Fibroblast of peridontal ligament (primary cell): ENCODE measurements around the gene PHF3.
"Not testable (repeated sequence)": the region's sequence is repeated elsewhere in the genome, so short reads cannot be mapped to it uniquely, and the experiment has no call there.

Source experiments
- DNase-seq: peaks from one replicate; pipeline ENCODE4 v3.0.0-alpha.2; 2010; ENCODE audit errors: extremely low read depth

Gene PHF3

DNA sequence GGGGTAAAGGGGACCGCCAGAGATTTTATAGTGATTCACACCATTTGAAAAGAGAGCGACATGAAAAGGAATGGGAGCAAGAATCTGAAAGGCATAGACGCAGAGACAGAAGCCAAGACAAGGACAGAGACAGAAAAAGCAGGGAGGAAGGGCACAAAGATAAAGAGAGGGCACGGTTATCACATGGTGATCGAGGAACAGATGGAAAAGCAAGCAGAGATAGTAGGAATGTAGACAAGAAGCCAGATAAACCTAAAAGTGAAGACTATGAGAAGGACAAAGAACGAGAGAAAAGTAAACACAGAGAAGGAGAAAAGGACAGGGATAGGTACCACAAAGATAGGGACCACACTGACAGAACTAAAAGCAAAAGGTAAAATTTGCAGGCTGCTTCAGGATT, 77.7 kb downstream of the PHF3 start:
- DNase-seq: no peak

DNA sequence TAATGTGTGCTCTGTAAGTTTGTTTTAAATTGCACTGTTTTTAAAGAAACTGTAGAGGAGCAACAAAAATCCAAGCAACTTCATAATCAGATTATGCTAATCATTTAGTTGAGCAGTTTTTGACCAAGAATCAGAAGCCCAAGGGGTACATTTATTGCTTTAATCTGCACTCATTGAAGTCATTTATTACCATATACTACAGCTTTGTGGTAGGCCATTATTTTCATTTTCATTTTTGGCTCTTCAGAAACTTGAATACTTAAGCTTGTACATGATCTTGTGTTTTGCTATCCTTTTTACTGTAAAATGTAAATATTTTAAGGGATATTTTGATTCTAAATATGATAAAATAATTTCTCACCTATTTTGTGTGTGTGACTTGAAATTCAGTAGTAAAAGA, 78.5 kb downstream of the PHF3 start:
- DNase-seq: no peak

DNA sequence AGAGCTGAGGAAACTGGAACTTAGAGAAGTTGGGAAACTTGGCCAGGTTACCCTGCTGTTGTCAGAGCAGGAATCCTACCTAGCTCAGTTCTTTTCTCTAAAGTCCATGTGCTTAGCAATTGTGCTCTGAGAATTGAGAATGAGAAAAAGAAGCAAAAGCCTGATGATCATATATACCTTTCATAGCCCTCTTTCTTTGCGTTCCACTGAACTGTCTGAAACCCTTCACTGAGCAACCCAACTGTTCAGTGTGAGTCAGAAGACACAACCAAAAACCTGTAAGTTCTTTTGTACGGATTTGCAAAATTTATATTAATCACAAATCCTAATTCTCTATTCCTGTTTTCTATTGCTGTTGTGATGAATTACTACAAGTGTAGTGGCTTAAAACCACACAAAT, 80.6 kb downstream of the PHF3 start:
- DNase-seq: no peak

DNA sequence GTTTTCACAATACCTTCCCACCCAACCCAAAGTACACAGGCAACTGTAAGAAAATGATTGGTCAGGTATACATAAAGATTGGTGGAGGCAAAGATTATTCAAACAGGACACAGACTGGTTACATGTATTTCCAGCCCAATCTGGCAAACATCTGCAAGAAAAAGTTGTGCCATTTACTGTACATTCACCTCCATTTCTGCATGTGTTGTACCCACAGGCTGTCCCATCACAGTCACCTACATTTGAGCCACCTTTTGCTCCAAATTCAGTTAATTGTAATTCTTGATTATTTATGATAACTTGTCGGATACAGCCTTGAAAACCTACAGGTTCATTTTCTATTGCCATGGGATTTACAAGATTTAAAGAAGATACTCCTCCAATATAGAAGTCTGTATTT, 85.6 kb downstream of the PHF3 start:
- no peak for DNase-seq

DNA sequence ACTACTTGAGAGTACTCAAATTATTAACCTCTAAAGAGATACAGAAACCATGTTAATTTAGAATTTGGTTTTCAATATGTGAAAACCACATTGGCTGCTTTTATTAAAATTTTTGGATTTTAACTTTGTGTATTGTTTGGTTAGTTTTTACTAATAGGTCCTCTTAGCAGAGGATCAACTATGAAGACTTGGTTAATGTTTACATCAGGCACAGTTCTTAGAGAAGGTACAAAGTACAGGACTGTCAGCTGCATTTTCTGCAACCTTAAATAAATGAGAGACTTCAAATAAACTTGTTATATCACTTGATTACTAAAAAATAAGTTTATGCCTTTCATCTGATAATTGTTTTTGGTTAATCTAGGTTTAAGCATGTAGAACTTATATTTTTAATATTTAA, 89.1 kb downstream of the PHF3 start:
- DNase-seq: no peak

DNA sequence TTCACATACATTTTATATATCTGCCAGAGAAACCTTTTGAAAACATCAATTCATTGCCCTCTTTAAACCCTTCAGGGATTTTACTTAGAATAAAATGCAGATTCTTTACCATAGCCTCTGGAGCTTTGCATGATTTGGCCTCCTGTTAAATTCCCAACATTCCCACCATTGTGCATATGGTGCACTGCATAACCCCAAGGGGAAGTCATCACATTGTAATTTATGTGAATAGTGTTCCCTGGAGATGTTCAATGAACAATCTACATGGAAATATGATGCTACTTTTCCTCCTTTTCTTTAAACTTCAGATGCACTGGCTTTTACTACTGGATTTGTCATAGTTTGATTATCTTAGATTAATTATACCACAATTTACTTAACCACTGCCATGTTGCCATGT, 94.7 kb downstream of the PHF3 start:
- peak; percentile 17 for DNase-seq

DNA sequence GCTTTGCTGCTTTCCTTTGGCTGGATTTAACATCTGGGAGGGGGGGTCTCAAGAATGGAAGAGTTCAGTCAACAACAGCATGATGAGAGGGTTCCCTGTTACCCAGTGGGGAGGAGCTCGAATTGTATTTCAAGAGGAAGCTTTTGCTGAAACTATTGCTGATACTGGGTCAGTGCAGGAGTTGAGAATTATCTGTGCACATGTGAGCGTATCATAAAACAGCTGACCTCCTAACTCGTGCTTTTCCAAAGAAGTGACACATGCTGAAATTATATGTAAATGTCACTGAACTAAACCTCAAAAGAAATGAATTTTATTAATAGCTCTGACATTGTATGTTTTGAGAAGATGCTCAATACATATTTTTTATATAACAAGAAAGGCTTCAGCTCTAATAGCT, 96.3 kb downstream of the PHF3 start:
- DNase-seq: no peak

DNA sequence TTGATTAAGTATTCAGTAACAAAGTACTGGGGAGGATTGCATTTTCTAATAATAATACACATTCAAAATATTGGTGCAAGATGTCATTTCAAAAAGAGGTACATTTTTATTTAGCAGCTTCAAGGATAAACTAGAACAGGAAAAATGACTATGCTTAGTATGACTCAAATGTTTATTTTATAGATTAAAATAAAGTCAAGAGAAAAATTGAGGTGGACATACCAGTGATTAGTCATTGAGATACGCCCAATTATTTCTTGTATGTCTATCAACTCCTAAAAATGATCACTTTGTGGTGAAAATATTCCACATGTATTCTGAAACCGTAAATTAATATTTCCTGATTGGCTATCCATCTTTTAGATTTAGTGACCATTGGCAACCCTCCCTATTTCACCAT, 96.7 kb downstream of the PHF3 start:
- DNase-seq: peak; percentile 10

DNA sequence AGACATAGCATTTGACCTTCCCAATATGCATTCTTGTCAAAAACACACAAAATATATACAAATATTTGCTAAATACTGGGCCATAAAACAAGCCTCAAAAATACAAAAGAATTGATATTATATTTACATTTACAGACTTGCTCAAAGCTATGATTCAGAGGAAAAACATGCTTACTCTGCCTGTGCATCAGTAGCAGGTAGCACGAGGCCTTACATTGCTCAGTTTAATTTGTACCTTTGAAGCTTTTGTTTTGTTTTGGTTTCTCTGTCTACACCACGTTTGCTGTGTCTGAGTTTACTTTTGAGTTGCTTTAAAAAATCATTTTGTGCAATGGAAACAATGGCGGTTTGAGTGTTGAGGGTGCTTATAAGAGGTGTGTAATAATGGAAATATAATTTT, 99.3 kb downstream of the PHF3 start:
- DNase-seq: no peak

DNA sequence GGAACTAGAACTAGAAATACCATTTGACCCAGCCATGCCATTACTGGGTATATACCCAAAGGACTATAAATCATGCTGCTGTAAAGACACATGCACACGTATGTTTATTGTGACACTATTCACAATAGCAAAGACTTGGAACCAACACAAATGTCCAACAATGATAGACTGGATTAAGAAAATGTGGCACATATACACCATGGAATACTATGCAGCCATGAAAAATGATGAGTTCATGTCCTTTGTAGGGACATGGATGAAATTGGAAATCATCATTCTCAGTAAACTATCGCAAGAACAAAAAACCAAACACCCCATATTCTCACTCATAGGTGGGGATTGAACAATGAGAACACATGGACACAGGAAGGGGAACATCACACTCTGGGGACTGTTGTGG, 102.6 kb downstream of the PHF3 start:
- not testable (repeated sequence) for DNase-seq

DNA sequence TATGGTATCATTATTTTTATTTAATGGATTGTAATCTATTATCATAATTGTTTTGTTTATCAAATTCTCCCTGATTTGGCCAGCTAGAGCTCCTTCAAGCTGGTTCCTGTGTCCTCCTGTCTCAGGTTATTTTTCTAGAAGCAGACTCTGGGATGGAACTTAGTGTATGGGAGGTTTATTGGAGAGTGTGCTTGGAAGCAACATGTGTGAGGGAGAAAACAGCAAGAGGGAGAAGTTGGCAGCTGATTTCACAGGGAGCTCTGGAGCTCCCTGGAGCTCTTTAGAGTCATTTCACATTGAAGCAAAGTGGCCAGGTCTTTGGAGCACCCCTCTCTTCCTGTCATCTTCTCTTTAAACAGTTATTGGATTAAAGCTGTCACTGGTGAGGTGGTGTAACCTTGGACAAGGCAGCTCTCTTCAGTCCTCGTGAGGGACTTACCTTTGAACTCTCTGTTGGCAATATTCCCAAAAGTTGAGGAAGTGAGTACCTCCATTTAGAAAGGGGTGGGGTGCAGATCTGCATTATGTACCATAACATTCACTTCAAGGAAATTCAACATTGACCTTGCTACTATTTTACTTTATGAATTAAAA, 103.6 kb downstream of the PHF3 start:
- no peak for DNase-seq

DNA sequence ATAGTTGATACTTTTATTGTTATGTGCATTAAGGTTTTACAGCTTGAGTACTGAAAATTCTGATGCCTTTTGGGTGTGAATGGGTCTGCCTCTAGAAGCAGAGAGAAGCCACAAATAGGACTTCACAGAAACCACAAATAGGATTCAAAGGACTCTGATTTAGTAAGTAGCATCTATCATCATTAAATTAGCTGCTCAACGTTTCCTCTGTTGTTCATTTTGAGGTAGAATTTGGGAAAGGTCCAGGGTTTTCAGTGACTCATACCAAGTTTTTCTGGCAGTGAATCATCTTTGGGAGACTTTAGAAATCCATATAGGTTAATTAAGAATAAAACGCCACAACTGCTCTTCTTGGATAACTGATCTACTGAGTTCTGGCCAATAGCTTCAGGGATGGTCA, 105.1 kb downstream of the PHF3 start:
- peak; percentile 76 for DNase-seq

DNA sequence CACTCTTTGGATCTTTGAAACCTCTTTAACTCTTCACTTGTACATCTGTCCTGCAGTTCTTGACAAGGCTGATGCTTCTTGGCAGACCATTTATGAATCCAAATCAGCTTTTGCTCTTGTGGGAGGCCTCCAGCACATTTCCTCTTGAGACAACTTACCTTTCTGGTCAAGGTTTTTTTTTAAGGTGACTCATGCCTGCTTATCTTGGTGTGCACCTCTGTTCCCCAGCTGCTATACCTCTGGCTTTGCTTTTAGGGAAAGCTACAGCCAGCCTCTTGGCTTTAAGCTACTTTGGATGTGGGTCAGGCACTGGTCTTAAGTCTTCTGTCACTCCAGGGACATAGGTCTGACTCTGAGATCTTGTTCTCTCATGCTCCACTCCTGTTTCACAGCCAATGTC, 106.5 kb downstream of the PHF3 start:
- DNase-seq: no peak

DNA sequence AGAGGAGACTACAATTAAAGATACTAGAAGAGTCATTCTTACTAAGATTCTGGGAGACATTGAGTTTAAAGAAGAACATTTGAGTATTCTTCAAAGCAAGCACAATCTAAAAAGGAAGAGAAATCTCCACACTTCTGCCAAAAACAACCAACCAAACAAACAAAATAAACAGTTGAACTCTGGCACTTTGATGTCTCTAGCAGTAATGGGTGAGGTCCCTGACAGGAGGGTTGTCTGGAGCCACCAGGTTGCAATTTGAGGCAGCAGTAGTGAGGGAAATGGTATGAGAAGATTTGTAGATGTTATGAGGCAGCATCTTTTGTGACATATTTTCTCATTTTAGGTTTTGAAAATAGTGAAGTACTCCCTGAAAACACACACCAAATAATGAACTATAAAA, 108.1 kb downstream of the PHF3 start:
- no peak for DNase-seq

DNA sequence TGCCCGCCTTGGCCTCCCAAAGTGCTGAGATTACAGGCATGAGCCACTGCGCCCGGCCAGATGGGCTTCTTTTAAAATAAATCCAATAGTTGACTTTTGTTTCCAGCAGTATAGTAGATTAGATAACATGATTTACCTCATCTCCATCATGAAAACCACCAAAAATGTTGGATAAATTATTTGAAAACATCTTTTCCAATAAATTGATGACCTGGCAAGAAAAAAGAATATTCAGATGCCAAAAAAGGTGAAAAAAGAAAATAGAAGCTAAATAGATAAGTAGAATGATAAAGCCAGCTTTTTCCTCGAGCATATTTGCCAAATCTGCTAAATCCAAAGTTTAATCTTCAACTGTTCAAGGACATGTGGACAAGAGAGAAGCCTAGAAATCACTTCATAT, 109.2 kb downstream of the PHF3 start:
- no peak for DNase-seq

DNA sequence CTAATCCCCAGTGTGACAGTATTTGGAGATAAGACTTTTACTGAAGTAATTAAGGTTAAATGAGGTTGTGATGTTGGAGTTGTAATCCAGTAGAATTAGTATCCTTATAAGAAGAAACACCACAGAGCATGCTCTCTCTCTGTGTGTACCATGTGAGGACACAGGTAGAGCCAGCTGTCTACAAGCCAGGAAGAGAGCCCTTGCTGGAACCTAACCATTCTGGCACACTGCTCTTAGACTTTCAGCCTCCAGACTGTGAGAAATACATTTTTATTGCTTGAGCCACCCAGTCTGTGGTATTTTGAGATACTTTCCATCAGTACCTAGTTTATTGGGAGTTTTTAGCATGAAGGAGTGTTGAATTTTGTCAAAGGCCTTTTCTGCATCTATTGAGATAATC, 110.2 kb downstream of the PHF3 start:
- DNase-seq: no peak

DNA sequence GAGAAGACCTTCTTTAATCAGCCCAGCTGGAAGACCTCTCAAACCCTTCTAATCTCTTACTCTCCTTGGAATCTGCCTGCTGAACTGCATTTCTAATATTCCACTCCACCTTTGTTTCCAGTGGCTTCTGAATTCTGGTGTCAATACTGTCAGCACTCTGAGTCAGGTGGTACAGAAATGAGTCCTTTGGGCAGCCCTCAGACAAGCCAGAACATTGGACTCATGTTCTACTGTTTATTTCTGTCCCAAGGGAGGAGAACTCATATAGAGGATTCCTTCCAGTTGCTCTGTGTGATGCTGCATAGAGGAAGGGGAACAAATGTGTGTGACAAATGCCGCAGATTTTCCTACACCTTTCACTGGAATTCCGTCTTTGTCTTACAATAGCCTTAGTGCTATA, 114.8 kb downstream of the PHF3 start:
- DNase-seq: no peak

DNA sequence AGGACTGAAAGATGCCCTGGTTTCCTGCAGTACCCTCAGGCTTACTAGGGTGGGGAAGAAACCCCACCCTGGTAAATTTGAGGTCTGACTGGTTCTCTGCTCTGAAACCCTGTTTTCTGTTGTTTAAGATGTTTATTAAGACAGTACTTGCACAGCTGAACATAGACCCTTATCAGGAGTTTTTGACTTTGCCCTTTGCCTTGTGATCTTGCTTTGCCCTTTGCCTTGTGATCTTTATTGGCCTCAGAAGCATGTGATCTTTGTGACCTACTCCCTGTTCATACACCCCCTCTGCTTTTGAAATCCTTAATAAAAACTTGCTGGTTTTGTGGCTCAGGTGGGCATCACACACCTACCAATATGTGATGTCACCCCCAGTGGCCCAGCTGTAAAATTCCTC, 121.7 kb downstream of the PHF3 start:
- DNase-seq: not testable (repeated sequence)

DNA sequence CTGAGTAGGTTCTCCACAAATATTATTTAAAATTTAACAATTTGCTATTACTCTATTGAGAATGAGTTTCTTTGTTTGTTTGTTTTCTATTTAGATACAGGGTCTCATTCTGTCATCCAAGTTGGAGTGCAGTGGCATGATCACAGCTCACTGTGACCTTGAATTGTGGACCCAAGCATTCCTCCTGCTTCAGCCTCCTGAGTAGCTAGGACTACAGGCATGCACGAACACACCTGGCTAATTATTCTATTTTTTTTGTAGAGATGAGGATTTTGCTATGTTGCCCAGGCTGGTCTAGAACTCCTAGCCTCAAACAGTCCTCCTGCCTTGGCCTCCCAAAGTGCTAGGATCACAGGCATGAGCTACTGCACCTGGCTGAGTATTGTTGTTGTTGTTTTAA, 122.2 kb downstream of the PHF3 start:
- DNase-seq: no peak

DNA sequence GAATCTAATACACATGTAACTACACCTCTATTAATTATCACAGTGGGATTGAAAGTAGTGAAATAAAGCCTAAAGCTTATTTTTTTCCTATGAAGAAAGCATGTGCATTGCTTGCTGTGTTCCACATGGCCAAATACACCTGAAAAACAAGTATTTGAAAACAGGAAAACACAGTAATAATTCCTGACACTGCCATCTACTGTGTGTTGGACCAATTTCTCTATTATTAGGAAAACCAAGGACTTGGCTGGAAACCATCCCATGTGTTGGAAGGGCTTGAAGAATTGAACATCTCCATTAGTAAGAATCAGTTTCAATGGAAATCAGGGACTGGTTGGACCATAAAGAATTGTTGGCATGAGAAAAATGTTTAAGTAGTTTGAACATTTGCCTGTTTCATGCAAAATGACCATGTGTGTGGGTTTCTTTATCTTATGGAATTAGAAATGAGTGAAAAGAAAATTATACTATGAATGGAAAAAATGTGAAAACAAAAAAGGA, 124.1 kb downstream of the PHF3 start:
- DNase-seq: no peak

DNA sequence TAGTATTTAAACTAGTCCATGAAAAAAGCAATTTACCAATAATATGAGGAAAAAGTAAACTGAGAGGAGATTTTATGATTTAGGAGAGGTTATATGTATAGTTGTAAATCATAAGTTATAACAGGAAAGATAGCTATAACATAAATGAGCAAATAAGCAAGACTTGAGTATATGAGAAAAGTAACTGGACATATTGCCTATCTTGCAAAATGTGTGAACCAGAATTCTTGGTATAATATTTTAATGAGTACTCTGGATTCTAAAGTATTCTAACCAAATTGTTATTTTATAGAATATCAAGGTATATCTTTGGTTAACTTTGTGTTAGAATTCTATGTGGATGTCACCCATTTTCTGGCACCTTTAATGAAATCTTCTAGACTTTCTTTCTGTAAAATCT, 124.6 kb downstream of the PHF3 start:
- no peak for DNase-seq

DNA sequence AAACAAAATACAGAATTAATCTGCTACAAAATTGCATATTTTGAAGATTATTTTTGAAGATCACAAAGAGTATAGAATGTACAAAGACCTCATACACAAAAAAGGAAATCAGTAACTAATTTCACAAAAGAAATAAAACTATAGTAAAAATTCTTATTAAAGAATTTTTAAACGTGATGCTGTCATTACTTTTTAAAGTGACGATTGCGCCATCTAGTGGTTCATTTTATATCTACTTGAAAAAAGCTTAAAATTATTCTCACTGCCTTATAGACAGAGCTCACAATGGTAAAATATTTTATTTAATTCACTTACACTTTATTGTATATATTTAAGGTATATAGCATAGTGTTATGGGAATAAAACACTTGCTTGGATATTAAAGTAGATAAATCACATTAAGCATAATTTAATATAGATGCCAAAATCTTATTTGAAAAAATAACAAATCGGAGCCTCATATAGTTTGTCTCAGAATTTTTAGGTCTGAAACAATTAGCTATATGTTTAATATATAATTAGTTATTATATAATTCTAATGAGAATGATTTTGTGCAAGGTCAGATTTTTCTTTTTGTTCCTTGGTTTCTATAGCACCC, 128.8 kb downstream of the PHF3 start:
- DNase-seq: peak; percentile 76
